Fibroblast of skin of right quadriceps (primary cell): Measurements from ENCODE around the gene LEMD1.
"Not testable (repeated sequence)": the region's sequence is repeated elsewhere in the genome, so short reads cannot be mapped to it uniquely, and the experiment has no call there.

Source experiments
- DNase-seq: peaks from one replicate; pipeline ENCODE4 v3.0.0-alpha.2; 2013

Gene LEMD1

GRCh38 chr1:205424901-205425600 is 3.2 kb upstream of the LEMD1 start:
- no peak for DNase-seq

DNA sequence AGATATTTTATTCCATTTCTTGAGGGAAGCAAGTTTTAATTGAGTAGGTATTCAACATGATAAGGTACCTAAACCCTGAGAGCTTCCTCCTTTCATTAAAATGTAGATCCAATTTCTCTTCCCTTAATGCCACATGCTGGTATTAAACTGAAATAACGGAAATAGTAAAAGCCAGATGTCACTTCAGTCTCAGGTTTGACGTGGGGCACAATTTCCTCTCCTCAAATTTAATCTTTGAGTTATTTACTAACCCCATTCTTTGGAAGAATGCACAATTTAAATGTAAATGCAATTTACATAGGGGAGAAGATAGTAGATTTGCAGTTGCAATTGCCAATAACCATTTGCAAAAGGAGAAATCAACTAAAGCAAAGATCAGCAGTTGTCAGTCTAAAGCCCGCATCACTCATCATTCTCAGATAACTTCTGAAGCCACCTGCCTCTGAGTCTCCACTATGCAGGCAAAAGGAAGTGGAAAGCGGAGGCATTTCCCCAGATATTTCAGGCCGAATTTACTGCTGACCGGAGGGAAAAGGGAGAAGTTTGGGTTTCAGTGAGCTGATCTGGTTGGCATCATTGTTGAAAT is 2.1 kb upstream of the LEMD1 start:
- DNase-seq: no peak

DNA sequence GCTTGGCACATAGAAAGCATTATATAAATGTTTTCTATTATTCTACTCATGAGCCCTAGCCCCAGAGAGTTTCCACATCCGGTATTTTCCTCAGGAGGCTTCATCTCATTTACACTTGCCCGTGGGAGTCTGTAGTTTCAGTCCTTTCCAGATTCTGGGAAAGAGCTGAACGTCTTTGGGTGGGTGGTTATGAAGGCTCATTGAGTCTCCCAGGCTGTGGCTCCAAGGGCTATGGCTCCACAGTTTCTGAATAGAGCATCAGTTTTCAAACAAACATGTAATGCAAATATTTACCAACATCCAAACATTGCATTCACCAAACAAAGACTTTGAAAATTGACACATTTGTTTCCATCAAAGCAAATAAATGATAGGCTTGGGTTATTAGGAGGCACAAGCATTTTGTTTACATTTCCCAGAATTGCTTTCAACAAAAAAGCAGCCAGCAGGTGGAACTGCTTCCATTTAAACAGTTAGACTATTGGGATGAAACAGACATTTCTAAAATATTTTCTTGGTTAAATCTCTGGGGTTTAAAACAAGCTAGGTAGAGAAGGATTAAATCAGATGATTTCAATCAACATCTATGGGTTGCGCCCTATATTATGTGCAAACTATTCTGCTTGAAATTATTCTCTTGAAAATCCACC is 1.3 kb upstream of the LEMD1 start:
- DNase-seq: no peak

GRCh38 chr1:205420938-205421337 is 918 bp downstream of the LEMD1 start:
- no peak for DNase-seq

DNA sequence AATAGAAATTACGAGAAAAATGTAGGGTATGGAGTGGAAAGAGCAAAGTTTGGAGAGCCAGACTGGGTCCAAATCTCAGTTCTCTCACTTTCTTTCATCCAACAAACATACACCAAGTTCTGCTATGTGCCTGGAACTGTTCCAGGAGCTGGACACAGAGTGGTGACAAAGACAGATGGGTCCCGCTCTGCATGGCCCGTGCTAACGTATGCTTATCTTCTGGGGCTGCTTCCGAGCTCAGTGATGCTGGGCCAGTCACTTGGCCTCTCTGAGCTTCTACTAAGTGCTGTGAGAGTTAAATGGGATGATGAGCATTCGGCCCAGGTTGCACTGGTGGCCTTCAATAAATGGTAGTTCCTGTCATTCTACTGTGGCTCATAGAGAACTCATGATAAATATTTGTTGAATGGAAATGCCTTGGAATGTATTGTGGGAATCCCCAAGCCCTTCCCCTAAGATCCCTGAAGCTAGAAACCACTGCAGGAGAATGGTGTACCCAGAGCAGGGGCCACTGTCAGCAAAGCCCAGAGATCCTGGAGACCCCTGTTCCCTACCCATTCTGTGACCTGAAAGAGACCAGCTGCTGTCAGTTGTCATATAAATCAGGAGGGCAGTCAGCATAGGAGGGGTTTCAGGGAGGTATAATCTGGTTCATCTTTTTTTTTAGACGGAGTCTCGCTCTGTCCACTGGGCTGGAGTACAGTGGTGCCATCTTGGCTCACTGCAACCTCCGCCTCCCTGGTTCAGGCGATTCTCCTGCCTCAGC is 3.8 kb downstream of the LEMD1 start:
- no peak for DNase-seq

DNA sequence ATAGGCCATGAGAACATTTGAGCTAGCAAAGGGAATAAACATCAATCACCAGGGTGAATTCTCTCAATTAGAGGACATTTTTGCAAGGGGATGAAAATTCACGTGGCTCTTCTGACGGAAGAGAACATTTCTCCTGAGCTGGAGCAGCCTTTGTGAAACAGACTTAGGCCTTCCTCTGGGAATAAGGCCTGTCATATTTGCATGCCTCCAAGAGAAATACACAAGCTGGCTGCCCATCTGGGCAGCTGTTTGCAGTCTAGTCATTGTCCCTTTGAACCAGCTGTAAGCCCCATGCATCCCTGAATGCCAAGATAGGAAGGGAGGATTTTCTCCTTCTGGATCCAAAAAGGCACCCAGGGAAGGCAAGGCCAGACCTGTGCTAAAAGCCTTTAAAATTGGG is 5.5 kb downstream of the LEMD1 start:
- DNase-seq: no peak

- DNase-seq: no peak
Measured at GRCh38 chr1:205410581-205411298, 11.1 kb downstream of the LEMD1 start.

DNA sequence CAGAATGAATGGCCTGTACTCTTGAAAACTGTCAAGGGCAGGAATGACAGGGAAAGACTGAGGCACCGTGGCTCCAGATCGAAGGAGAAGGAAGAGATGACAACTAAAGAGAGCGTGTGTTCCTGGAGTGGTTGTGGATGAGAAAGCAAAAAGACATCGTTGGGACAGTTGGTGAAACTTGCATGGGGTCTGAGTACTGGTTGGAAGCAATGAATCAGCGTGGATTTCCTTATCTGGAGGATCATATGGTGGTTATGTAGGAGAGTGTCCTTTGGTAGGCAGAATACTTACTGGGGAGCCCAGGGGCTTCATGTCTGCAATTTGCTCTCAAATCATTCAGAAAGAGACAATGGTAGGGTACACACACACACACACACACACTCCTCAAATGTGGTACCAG is 13.9 kb downstream of the LEMD1 start:
- DNase-seq: no peak

DNA sequence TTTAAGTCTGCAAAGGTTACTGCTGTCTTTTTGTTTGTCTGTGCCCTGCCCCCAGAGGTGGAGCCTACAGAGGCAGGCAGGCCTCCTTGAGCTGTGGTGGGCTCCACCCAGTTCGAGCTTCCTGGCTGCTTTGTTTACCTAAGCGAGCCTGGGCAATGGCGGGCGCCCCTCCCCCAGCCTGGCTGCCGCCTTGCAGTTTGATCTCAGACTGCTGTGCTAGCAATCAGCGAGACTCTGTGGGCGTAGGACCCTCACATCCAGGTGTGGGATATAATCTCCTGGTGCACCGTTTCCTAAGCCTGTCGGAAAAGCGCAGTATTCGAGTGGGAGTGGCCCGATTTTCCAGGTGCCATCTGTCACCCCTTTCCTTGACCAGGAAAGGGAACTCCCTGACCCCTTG is 15.6 kb downstream of the LEMD1 start:
- DNase-seq: not testable (repeated sequence)

- not testable (repeated sequence) for DNase-seq
Measured at GRCh38 chr1:205404484-205404883, 17.4 kb downstream of the LEMD1 start.

DNA sequence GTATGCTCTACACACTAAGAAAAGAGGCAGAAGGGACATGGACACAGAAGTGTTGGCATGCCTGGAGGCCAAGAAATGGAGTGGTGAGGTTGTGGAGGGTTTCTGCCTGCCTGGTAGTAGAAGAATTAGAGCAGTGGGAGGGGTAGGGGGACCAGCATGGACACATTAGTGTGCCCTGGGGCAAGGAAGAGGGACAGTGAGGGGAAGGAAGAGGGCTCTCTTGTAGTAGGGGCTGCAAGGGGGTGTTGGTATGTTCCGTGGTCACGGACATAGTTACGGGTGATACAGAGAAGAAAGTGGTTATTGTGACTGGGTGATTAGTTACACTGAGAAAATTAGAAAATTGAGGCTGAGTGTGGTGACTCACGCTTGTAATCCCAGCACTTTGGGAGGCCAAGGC is 23.3 kb downstream of the LEMD1 start:
- no peak for DNase-seq

GRCh38 chr1:205396967-205397616 is 24.8 kb downstream of the LEMD1 start:
- peak; percentile 42 for DNase-seq

GRCh38 chr1:205395616-205396015 is 26.2 kb downstream of the LEMD1 start:
- DNase-seq: no peak

DNA sequence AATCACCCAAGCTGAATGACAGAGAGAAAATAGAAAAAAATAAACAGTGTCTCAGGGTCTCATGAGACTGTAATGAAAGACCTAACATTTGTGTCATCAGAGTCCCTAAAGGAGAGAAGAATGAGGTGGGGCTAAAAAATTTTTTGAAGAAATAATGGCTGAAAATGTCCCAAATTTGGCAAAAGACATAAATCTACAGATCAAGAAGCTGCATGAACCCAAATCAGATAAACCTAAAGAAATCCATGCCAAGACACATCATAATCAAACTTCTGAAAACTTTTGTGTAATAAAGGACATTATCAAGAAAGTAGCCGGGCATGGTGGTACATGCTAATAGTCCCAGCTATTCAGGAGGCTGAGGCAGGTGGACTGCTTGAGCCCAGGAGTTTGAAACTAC is 29.2 kb downstream of the LEMD1 start:
- no peak for DNase-seq

DNA sequence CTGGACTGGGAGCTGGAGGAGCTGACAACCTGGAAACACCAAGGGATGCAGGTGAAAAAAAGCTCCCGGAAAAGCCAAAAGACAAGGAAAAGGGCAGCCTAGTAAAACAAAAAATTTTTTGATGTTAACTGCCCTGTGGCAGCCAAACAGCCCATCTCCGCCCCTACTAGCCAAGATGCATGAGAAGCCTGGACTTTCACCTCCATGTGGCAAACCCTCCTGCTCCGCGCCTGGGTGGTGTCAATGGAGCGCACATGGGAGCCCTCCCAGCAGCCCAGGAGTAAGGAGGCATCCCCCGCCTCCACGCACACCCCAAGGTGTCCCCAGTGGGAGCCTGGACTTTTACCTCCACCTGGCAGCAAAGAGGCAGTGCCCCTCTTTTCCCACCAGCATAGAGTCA is 30.5 kb downstream of the LEMD1 start:
- no peak for DNase-seq

GRCh38 chr1:205387845-205388244 is 34.0 kb downstream of the LEMD1 start:
- no peak for DNase-seq

- DNase-seq: not testable (repeated sequence)
Measured at GRCh38 chr1:205382990-205383389, 38.9 kb downstream of the LEMD1 start.

GRCh38 chr1:205382561-205382960 is 39.3 kb downstream of the LEMD1 start:
- no peak for DNase-seq

DNA sequence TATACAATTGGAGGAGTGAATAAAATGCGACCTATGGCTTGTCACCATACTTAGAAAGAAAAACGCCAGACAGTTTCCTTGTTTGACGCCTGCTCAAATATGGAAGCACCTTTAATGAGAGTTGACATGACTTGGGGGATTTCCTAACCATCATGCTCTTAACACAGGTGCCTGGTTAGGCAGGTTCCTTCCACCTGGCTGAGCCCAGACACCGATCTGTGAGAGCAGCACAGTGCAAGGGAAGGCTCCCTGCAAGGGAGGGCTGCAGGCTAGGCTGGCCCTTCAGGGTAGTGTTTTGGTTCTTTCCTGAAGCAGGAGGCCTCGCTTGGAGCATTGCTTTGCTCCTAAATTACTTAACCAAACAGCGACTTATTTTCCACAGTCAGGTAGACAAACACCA is 40.6 kb downstream of the LEMD1 start:
- no peak for DNase-seq

GRCh38 chr1:205380882-205381281 is 41.0 kb downstream of the LEMD1 start:
- DNase-seq: no peak

DNA sequence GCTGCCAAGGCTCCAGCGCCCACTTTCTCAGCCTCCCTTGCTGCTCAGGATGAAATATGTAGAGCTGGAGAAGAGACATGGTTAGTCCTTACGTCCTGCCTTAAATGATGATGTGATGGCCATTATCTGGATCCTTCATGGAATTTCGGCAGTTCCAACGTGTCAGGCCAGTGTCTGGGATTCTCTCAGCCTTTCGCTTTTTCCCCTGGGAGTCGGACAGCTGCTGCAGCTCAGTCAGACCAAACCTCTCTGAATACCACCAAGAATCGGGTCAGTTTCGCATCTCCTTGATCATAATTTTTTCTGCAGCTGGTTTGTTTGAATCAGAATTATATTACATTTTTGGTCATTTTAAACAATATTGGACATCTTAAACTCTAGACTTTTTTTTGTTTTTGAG is 42.8 kb downstream of the LEMD1 start:
- DNase-seq: no peak

DNA sequence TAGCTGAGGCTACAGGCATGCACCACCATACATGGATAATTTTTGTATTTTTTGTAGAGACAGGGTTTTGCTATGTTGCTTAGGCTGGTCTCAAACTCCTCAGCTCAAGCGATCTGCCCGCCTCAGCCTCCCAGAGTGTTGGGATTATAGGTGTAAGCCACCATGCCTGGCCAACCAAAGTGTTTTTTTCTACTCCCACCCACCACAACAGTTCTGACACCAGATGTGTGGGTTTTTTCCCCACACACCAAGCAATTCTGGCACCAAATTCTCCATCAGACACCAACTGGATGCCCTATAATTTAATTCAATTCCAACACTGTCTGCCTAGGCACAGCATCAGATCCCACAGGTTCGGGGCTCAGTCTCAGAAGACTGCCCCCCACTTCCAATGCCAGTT is 44.5 kb downstream of the LEMD1 start:
- DNase-seq: no peak

DNA sequence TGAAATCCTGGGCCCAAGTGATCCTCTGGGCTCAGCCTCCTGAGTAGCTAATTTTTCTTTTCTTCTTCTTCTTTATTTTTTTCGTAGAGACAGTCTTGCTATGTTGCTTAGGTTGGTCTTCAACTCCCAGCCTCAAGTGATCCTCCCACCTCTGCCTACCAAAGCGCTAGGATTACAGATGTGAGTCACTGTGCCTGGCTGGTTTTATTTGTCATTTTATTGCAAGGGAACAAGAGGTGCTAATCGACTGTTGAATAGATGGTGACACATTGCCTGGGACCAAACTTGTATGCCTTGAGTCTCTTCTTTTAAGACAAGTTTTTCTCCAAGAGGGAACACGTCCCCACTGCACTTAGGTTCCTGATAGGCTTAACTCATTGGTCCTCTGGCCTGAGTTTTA is 45.1 kb downstream of the LEMD1 start:
- DNase-seq: peak; percentile 26
